Transverse colon (tissue), 4 donors: ENCODE results near the gene PIGR. TPM values are rescaled to one million over a fixed set of nuclear protein-coding genes. Genes with fewer than 3 reads are reported as not detected.

ENCODE experiments used
- DNase-seq: peaks from one replicate; pipeline ENCODE4 v3.0.0-alpha.2; 2019
- H3K27ac ChIP-seq, 4 donors: fragments of 200-600 bp; sonication (generic); 2 replicates each; pipeline ENCODE4 v1.5.1; 2016 to 2018; ENCODE audit warnings: inconsistent platforms in 4 of 4
- H3K27me3 ChIP-seq: fragments of 200-600 bp; sonication (generic); 2 replicates; pipeline ENCODE4 v1.5.1; 2017; ENCODE audit warnings: inconsistent platforms
- H3K36me3 ChIP-seq, 4 donors: fragments of 200-600 bp; sonication (generic); 2 replicates each; pipeline ENCODE4 v1.5.1; 2017 to 2019; ENCODE audit warnings: inconsistent platforms in 4 of 4
- H3K4me1 ChIP-seq, 4 donors: fragments of 200-600 bp; sonication (generic); 2 replicates each; pipeline ENCODE4 v1.5.1; 2017 to 2020; ENCODE audit warnings: inconsistent platforms in 4 of 4
- H3K4me3 ChIP-seq, 4 donors: fragments of 200-600 bp; sonication (generic); 1 replicate in 1 of 4; 2 replicates in 3 of 4; pipeline versions ENCODE4 v1.5.1 to v1.6.1; 2017 to 2019; ENCODE audit warnings: inconsistent platforms in 4 of 4
- H3K9me3 ChIP-seq, 2 donors: fragments of 200-600 bp; sonication (generic); 2 replicates each; pipeline ENCODE4 v1.5.1; 2017 to 2019; ENCODE audit warnings: inconsistent platforms in 2 of 2
- CTCF ChIP-seq, 5 experiments: fragments of 200-600 bp in 3 of 5; fragments of 450-650 bp in 2 of 5; sonication (generic) in 3 of 5; IDR thresholded peaks; 1 replicate in 2 of 5; 2 replicates in 3 of 5; pipeline ENCODE4 v1.5.1; 2016 to 2017; ENCODE audit warnings: antibody characterized with exemption in 5 of 5, inconsistent platforms in 3 of 5, mild to moderate bottlenecking in 2 of 5, moderate library complexity in 1 of 5
- EP300 ChIP-seq: sonication (generic); formaldehyde crosslinking; IDR thresholded peaks from one replicate; pipeline ENCODE4 v1.6.1; 2017; ENCODE audit warnings: antibody characterized with exemption, low read depth
- POLR2A ChIP-seq: fragments of 450-650 bp; IDR thresholded peaks from one replicate; pipeline ENCODE4 v1.6.1; 2016; ENCODE audit warnings: antibody characterized with exemption, mild to moderate bottlenecking, moderate library complexity
- POLR2AphosphoS5 ChIP-seq, 3 donors: sonication (generic); formaldehyde crosslinking; IDR thresholded peaks; one replicate each; pipeline ENCODE4 v1.6.1; 2016; ENCODE audit warnings: antibody characterized with exemption in 3 of 3
- WGBS, 2 donors: methylation state at CpG; one replicate each; pipeline ENCODE4 v1.1.5; 2018; ENCODE audit warnings: low coverage in 1 of 2; 5-methylcytosine and 5-hydroxymethylcytosine counted together
- in situ Hi-C, 4 donors: fragments of 200-750 bp; cut with MboI; loops; one replicate each; pipeline versions ENCODE4 v1.15.0 to v1.15.1; 2017; ENCODE audit warnings: low sequenced_read_pairs in 3 of 4, low pct_ligation_motif_present in 1 of 4, low pct_unique_long_range_greater_than_20kb in 1 of 4
- intact Hi-C: fragments of 100-400 bp; cut with DNase I; formaldehyde crosslinking; loops from one replicate; pipeline ENCODE4 v1.15.1; 2023; ENCODE audit warnings: low total_unique reads
- total RNA-seq, 4 donors: library from RNA; depleted of rRNA; stranded (reverse); fragments of >200 nt; gene quantifications; one replicate each; pipeline ENCODE4 v1.1.0, GENCODE V29; 2016

Gene PIGR
- total RNA-seq, 4 donors from 2014 or later: 3,370 to 10,796 (median 6,659) TPM

- DNase-seq: no peak
- H3K27me3 ChIP-seq: no peaks in the 10 kb centered on the region
- no peak overlapping the region for H3K4me3 ChIP-seq
- H3K36me3 ChIP-seq: no peaks in the 10 kb centered on the region
- 39 to 68% methylated on average over 5 to 7 of the region's 7 CpGs for WGBS, 2 donors
- no peaks in the 10 kb centered on the region for H3K9me3 ChIP-seq
- peaks cover 3 to 56% (median 20%) of the 10 kb centered on the region in 4 donors for H3K4me1 ChIP-seq
- H3K27ac ChIP-seq: peak overlapping the region; percentile 57 to 78 (median 74)
- in situ Hi-C loops: no loop called here
- intact Hi-C loops: no loop called here
- TF ChIP-seq CTCF (IDR thresholded peaks at IDR 0.05) (no peak), POLR2A (no peak), POLR2AphosphoS5 (IDR thresholded peaks at IDR 0.05) (peak in 2 of 3 donors; percentile 14 to 74), EP300 (no peak)
Measured at GRCh38 chr1:206978259-206978658, 32.0 kb upstream of the PIGR start.

- in situ Hi-C loops: no loop called here
Measured at GRCh38 chr1:206975306-206975705, 29.0 kb upstream of the PIGR start.

GRCh38 chr1:206974140-206974539, 27.9 kb upstream of the PIGR start:
- 81% methylated on average over 3 of the region's 3 CpGs; no CpG with 5 or more reads in 1 of the 2 donors for WGBS, 2 donors
- DNase-seq: no peak

More at GRCh38 chr1:206975306-206975705, 29.0 kb upstream of the PIGR start:
- Histone ChIP-seq H3K4me1 (peaks cover 8 to 76% (median 36%) of the 10 kb centered on the region in 4 donors), H3K36me3 (no peaks in the 10 kb centered on the region), H3K9me3 (no peaks in the 10 kb centered on the region), H3K27me3 (no peaks in the 10 kb centered on the region), H3K27ac (peak overlapping the region in 2 of 4 donors; percentile 6 to 14), H3K4me3 (no peak overlapping the region)
- 40% methylated on average over 1 of the region's 1 CpG; no CpG with 5 or more reads in 1 of the 2 donors for WGBS, 2 donors
- TF ChIP-seq EP300: no peak
- no peak for TF ChIP-seq CTCF (IDR thresholded peaks at IDR 0.05)
- no peak for TF ChIP-seq POLR2A
- TF ChIP-seq POLR2AphosphoS5 (IDR thresholded peaks at IDR 0.05): no peak
- peak; percentile 71 for DNase-seq
- intact Hi-C loops: no loop called here

GRCh38 chr1:206972728-206973127, 26.5 kb upstream of the PIGR start:
- 41 to 43% methylated on average over 2 of the region's 2 CpGs for WGBS, 2 donors
- no peak for TF ChIP-seq POLR2A
- no peak for TF ChIP-seq CTCF (IDR thresholded peaks at IDR 0.05)
- TF ChIP-seq POLR2AphosphoS5 (IDR thresholded peaks at IDR 0.05): peak in 1 of 3 donors; percentile 35
- TF ChIP-seq EP300: no peak
- H3K4me3 ChIP-seq: no peak overlapping the region
- H3K27me3 ChIP-seq: no peaks in the 10 kb centered on the region
- peak overlapping the region; percentile 73 to 80 (median 76) for H3K27ac ChIP-seq
- no peak for DNase-seq
- no peaks in the 10 kb centered on the region for H3K9me3 ChIP-seq
- H3K4me1 ChIP-seq: peaks cover 17 to 77% (median 46%) of the 10 kb centered on the region in 4 donors
- in situ Hi-C loops (no loop called here), intact Hi-C loops (no loop called here)
- no peaks in the 10 kb centered on the region for H3K36me3 ChIP-seq

More at GRCh38 chr1:206974140-206974539, 27.9 kb upstream of the PIGR start:
- H3K9me3 ChIP-seq: no peaks in the 10 kb centered on the region
- no peaks in the 10 kb centered on the region for H3K36me3 ChIP-seq
- TF ChIP-seq EP300 (no peak), POLR2AphosphoS5 (IDR thresholded peaks at IDR 0.05) (no peak), POLR2A (no peak), CTCF (IDR thresholded peaks at IDR 0.05) (no peak)
- in situ Hi-C loops (no loop called here), intact Hi-C loops (no loop called here)
- H3K27ac ChIP-seq: peak overlapping the region; percentile 73 to 80 (median 76)
- H3K4me3 ChIP-seq: no peak overlapping the region
- H3K4me1 ChIP-seq: peaks cover 13 to 77% (median 38%) of the 10 kb centered on the region in 4 donors
- no peaks in the 10 kb centered on the region for H3K27me3 ChIP-seq
